Measurements from ENCODE around the gene JUN. TPM values are rescaled to one million over a fixed set of nuclear protein-coding genes. Genes with fewer than 3 reads are reported as not detected.
A peak's percentile ranks its signal among the peaks of the same experiment; 100 is the strongest.

Gene JUN
- total and polyA plus RNA-seq, 2 of the 13 experiments (the other 11 are each of a cell fraction or from before 2014, with no cell fraction given): 18.2 to 22.3 TPM

DNA sequence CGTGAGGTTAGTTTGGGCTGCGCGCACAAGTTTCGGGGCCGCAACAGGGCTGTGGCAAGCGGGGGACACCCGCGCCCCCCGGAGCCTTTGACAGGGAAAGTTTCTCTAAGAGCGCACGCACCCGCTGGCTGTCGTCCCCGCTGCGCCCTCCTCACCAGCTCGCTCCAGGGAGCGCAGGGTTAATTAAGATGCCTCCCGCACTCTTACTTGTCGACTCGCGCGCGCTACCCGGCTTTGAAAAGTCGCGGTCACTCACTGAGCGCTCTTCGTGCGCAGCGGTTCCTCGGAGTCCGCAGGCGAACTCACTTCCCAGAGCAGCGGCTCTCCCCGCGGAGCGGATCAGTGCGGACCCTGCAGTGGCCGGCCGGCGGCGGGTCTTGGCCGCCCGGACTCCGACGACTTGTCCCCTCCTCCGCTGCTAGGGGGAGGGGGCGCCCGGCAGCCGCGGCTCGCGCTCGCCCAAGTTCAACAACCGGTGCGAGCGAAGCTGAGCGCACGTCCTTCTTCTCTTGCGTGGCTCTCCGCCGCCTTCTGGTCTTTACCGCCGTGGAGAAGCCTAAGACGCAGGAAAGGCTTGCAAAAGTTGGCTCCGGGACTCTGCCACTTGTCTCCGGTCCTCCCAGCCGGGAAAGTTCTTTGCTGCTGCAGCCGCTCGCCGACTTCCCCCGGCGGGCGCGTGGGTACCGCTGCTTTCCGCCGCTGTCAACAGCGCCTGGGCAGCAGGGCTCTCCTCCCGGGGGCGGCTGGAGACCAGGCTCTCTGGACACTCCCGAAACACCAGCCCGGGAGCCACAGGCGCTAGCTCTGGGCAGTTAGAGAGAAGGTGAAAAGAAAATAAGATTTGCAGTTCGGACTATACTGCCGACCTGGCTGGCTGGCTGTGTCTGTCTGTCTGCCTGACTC is 506 bp downstream of the JUN start (continued):
- TF ChIP-seq, protein P1, sequence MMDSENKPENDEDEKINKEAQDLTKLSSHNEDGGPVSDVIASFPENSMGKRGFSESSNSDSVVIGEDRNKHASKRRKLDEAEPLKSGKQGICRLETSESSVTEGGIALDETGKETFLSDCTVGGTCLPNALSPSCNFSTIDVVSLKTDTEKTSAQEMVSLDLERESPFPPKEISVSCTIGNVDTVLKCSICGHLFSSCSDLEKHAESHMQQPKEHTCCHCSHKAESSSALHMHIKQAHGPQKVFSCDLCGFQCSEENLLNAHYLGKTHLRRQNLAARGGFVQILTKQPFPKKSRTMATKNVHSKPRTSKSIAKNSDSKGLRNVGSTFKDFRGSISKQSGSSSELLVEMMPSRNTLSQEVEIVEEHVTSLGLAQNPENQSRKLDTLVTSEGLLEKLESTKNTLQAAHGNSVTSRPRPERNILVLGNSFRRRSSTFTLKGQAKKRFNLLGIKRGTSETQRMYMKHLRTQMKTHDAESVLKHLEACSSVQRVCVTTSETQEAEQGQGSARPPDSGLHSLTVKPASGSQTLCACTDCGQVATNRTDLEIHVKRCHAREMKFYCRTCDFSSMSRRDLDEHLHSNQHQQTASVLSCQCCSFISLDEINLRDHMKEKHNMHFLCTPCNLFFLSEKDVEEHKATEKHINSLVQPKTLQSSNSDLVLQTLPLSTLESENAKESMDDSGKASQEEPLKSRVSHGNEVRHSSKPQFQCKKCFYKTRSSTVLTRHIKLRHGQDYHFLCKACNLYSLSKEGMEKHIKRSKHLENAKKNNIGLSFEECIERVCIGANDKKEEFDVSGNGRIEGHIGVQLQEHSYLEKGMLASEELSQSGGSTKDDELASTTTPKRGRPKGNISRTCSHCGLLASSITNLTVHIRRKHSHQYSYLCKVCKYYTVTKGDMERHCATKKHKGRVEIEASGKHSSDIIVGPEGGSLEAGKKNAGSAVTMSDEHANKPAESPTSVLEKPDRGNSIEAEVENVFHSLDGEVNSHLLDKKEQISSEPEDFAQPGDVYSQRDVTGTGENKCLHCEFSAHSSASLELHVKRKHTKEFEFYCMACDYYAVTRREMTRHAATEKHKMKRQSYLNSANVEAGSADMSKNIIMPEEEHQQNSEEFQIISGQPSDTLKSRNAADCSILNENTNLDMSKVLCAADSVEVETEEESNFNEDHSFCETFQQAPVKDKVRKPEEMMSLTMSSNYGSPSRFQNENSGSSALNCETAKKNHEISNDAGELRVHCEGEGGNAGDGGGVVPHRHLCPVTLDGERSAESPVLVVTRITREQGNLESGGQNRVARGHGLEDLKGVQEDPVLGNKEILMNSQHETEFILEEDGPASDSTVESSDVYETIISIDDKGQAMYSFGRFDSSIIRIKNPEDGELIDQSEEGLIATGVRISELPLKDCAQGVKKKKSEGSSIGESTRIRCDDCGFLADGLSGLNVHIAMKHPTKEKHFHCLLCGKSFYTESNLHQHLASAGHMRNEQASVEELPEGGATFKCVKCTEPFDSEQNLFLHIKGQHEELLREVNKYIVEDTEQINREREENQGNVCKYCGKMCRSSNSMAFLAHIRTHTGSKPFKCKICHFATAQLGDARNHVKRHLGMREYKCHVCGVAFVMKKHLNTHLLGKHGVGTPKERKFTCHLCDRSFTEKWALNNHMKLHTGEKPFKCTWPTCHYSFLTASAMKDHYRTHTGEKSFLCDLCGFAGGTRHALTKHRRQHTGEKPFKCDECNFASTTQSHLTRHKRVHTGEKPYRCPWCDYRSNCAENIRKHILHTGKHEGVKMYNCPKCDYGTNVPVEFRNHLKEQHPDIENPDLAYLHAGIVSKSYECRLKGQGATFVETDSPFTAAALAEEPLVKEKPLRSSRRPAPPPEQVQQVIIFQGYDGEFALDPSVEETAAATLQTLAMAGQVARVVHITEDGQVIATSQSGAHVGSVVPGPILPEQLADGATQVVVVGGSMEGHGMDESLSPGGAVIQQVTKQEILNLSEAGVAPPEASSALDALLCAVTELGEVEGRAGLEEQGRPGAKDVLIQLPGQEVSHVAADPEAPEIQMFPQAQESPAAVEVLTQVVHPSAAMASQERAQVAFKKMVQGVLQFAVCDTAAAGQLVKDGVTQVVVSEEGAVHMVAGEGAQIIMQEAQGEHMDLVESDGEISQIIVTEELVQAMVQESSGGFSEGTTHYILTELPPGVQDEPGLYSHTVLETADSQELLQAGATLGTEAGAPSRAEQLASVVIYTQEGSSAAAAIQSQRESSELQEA (CRISPR knock-in tag; IDR thresholded peaks at IDR 0.05; ENCODE audit: not compliant biosample characterization): peak; percentile 43
- TF ChIP-seq RBM39 (IDR thresholded peaks at IDR 0.05; ENCODE audit: low read depth, low read length, poor library complexity, severe bottlenecking): peak; percentile 83
- peak; percentile 59; the same call in 1 of the 2 replicates for TF ChIP-seq ZNF878 (CRISPR knock-in tag; IDR thresholded peaks at IDR 0.05)
- 0 out of 2 replicates have a peak, but pooled peaks have one; percentile 58 for TF ChIP-seq IKZF5 (CRISPR knock-in tag; IDR thresholded peaks at IDR 0.05)
- TF ChIP-seq SALL1 (CRISPR knock-in tag; IDR thresholded peaks at IDR 0.05): peak; percentile 23; the same call in 1 of the 2 replicates
- 0 out of 2 replicates have a peak, but pooled peaks have one; percentile 11 for TF ChIP-seq ZNF329 (CRISPR knock-in tag; IDR thresholded peaks at IDR 0.05; ENCODE audit: low read depth)
- no peak for TF ChIP-seq ZNF550 (CRISPR knock-in tag; IDR thresholded peaks at IDR 0.05; ENCODE audit: borderline replicate concordance)
- TF ChIP-seq KDM5B (CRISPR knock-in tag; IDR thresholded peaks at IDR 0.05; ENCODE audit: borderline replicate concordance): peak; percentile 13; the same call in 1 of the 2 replicates
- TF ChIP-seq TCF7L2 (IDR thresholded peaks at IDR 0.05; ENCODE audit: low read depth, low read length): no peak
- TF ChIP-seq TFE3 (CRISPR knock-in tag; IDR thresholded peaks at IDR 0.05): 0 out of 2 replicates have a peak, but pooled peaks have one; percentile 8
- TF ChIP-seq, protein P2, sequence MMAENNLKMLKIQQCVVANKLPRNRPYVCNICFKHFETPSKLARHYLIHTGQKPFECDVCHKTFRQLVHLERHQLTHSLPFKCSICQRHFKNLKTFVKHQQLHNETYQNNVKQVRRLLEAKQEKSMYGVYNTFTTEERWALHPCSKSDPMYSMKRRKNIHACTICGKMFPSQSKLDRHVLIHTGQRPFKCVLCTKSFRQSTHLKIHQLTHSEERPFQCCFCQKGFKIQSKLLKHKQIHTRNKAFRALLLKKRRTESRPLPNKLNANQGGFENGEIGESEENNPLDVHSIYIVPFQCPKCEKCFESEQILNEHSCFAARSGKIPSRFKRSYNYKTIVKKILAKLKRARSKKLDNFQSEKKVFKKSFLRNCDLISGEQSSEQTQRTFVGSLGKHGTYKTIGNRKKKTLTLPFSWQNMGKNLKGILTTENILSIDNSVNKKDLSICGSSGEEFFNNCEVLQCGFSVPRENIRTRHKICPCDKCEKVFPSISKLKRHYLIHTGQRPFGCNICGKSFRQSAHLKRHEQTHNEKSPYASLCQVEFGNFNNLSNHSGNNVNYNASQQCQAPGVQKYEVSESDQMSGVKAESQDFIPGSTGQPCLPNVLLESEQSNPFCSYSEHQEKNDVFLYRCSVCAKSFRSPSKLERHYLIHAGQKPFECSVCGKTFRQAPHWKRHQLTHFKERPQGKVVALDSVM (CRISPR knock-in tag; IDR thresholded peaks at IDR 0.05): peak; percentile 52; the same call in 1 of the 2 replicates

Data from HepG2 (cell line).